ENCODE measurements around the gene TBPL1.
A peak's percentile ranks its signal among the peaks of the same experiment; 100 is the strongest.

TBPL1 gene

GRCh38 chr6:133939778-133940667, 13.0 kb upstream of the TBPL1 start:
- TF ChIP-seq CTCF (IDR thresholded peaks at IDR 0.05; ENCODE audit: low read depth, low read length, missing control alignments): no peak
- no peak overlapping the region for H3K4me3 ChIP-seq (replicated peaks; ENCODE audit: low read depth, low read length)
- no peak for DNase-seq (ENCODE audit: extremely low read depth, low read depth)

DNA sequence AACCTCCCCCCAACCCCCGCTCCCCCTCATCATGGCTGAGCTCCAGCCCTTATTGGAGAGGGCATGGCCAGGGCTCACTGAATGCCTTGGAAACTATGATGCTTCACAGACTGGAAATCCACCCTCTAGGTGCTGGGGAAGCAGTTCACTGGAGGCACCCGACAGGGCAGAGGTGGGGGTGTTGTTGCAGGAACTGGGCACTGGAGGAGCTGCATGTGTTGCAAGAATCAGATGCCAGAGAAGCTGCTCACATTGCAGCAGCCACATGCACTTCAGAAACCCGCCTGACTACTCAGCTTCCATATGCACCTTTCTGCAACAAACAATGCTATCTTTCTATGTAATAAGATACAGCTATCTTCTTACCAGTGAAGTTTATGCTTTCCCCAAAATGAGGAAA, 7.9 kb upstream of the TBPL1 start:
- no peak overlapping the region for H3K4me3 ChIP-seq (replicated peaks; ENCODE audit: low read depth, low read length)
- no peak for TF ChIP-seq CTCF (IDR thresholded peaks at IDR 0.05; ENCODE audit: low read depth, low read length, missing control alignments)
- DNase-seq (ENCODE audit: extremely low read depth, low read depth): no peak

DNA sequence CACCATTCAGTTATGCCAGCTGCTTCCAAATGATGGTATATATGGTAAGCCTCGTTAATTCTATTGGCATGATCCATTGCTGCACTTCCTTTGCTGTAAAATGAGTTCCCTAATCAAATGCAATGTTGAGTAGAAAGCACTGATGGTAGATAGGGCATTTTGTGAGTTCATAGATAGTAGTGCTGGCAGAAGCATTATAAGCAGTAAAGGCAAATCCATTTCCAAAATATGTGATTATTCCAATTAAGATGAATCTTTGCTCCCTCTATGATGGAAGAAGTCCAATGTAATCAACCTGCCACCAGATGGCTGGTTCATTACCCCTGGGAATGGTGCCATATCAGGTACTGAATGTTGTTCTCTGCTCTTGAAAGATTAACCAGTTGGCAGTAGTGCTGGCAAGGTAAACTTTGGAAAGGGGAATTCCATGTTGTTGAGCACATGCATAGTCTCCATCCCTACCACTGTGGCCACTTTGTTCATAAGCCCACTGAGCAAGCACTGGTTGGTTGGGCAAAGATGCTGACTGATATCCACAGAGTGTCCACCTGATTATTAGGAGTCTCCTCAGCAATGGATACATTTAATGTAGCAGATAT, 5.6 kb upstream of the TBPL1 start:
- no peak for DNase-seq (ENCODE audit: extremely low read depth, low read depth)
- no peak for TF ChIP-seq CTCF (IDR thresholded peaks at IDR 0.05; ENCODE audit: low read depth, low read length, missing control alignments)
- H3K4me3 ChIP-seq (replicated peaks; ENCODE audit: low read depth, low read length): no peak overlapping the region

- DNase-seq (ENCODE audit: extremely low read depth, low read depth): no peak
- no peak for TF ChIP-seq CTCF (IDR thresholded peaks at IDR 0.05; ENCODE audit: low read depth, low read length, missing control alignments)
- no peak overlapping the region for H3K4me3 ChIP-seq (replicated peaks; ENCODE audit: low read depth, low read length)
Measured at GRCh38 chr6:133948472-133948871, 4.6 kb upstream of the TBPL1 start.

DNA sequence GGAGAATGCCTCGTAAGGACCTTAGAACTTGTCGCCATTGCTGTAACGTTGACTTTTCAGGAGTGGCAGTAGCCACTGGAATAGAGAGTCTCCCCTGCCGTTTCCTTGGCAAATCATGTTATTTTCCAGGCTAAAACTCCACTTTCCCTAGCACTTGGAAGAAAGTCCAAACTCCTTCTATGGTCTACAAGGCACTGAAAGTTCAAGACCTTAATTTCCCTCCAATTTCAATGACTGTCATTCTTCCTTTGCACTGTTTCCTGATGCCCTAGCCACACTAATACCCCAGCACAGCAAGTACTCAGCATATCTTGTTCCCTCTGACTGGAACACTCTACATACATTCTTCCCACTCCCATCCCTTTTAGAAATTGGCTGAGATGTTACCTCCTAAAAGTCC, 1.8 kb upstream of the TBPL1 start:
- no peak for DNase-seq (ENCODE audit: extremely low read depth, low read depth)
- TF ChIP-seq CTCF (IDR thresholded peaks at IDR 0.05; ENCODE audit: low read depth, low read length, missing control alignments): no peak

DNA sequence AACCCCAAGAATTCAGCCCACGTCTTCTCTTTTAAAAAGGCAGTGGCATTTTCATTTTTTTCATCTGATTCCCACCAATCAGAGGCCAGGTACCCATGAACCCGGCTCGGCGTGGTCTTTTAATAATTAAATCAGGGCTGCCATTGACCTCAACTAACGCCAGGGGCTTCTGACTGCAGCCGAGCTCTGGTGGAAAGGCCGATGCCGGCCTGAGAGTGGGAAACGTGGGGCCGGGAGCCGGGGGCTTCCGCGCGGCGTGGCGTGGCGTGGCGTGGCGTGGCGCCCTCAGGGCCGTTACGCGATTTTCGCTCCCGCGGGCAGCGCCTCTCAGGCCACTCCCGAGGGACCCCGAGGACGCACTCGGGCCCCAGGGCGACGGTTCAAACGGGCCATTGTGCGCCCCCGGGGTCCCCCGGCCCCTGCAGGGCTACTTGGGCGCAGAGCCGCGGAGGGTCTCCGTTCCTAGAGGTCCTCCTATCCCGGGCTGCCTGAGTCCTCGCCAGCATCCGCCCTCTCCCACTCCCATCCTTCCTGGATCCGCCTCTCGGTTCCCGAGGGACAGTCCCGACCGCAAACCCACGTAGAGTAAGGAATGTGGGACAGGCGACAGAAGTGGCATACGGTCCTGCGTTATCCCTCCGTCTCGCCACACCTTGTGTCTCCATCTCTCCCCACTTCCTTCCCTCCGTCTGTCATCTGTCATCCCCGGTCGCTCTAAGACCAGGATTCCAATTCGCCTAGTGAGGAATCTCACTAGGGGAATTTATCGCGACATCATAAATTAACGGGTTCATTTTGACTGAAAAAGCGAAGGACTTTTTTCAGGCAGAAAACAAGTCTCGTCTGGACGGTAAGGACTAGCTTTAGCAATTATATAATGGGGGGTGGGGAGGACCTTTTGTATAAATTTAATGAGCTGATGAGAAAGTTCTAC, 876 bp upstream of the TBPL1 start:
- TF ChIP-seq CTCF (IDR thresholded peaks at IDR 0.05; ENCODE audit: low read depth, low read length, missing control alignments): peak; percentile 26
- DNase-seq (ENCODE audit: extremely low read depth, low read depth): no peak
- H3K4me3 ChIP-seq (replicated peaks; ENCODE audit: low read depth, low read length): peak overlapping the region; percentile 70

More for the DNA sequence above, 1.8 kb upstream of the TBPL1 start:
- peak overlapping the region; percentile 70 for H3K4me3 ChIP-seq (replicated peaks; ENCODE audit: low read depth, low read length)

Measured in HFF-Myc (cell line).